Activated naive CD4-positive, alpha-beta T cell treated with anti-CD3 and anti-CD28 coated beads, Interleukin-2, amount 50 U/mL, for 72 hours (primary cell): ENCODE results near the gene EYS. TPM values are rescaled to one million over a fixed set of nuclear protein-coding genes. Genes with fewer than 3 reads are reported as not detected.

Source experiments
- ATAC-seq, 2 donors: fragments of 150-1000 bp; cut with Tn5 transposase; 2 replicates each; pipeline ENCODE4 v1.10.0; 2021; ENCODE audit warnings: mild to moderate bottlenecking in 2 of 2, moderate library complexity in 2 of 2
- DNase-seq, 2 donors: peaks; one replicate each; pipeline ENCODE4 v3.0.0; 2021 to 2022; ENCODE audit warnings: low spot score in 2 of 2
- H3K27ac Mint-ChIP-seq, 2 donors: one replicate each; pipeline ENCODE4 v1.8.0; 2022; ENCODE audit warnings: mild to moderate bottlenecking in 2 of 2, mixed read lengths in 2 of 2
- H3K36me3 Mint-ChIP-seq, 2 donors: one replicate each; pipeline ENCODE4 v1.8.0; 2022; ENCODE audit warnings: mixed read lengths in 2 of 2
- H3K9me3 Mint-ChIP-seq, 2 donors: one replicate each; pipeline ENCODE4 v1.8.0; 2022; ENCODE audit warnings: mixed read lengths in 2 of 2
- total RNA-seq, 2 donors: library from RNA; stranded (reverse); gene quantifications; one replicate each; pipeline ENCODE4 v1.2.3, GENCODE V29; 2022

The EYS gene
- total RNA-seq, 2 donors from 2014 or later: not detected

DNA sequence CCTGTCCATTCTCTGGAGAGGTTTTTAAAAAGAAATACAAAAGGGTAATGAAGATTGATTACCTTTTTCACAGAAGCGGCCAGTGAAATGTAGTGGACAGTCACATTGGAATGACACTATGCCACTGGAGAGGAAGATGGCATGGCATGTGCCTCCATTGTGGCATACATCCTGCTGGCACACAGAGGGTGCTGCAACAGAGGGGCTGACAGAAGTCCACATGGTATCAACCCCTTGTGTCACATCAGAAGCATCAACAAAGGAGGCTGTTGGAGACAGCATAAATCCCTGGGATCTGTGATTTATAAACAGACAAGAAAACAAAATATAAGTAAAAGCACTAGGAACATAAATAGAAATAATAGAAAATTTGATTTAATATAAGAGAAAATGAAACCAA is 1476.5 kb downstream of the EYS start:
- Mint-ChIP-seq H3K9me3 (no peaks in the 10 kb centered on the region), H3K27ac (no peak overlapping the region), H3K36me3 (no peaks in the 10 kb centered on the region)
- DNase-seq (no peak), ATAC-seq (no peak)

DNA sequence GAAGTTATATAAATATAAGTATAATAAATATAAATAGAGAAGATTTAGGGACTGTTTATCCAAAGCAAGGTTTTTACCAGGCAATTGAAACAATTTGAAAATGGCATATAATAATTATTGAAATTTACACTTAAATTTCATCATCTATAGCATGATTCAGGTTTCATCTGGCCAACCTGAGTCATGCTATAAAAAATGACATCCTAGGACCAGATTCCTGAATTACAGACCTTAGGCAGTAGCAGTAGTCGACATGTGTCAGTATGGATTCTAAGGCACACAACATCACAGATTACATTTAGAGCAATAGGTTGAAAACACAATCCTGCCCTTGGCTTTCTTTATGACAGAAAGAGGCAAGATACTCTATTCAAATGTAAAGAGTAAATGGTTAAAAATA is 1479.2 kb downstream of the EYS start:
- ATAC-seq (no peak), DNase-seq (no peak)
- no peaks in the 10 kb centered on the region for H3K36me3 Mint-ChIP-seq
- H3K9me3 Mint-ChIP-seq: peaks cover 0 to 6% of the 10 kb centered on the region in 2 donors
- no peak overlapping the region for H3K27ac Mint-ChIP-seq

GRCh38 chr6:64225503-64225902 is 1481.5 kb downstream of the EYS start:
- H3K27ac Mint-ChIP-seq: no peak overlapping the region
- no peaks in the 10 kb centered on the region for H3K36me3 Mint-ChIP-seq

DNA sequence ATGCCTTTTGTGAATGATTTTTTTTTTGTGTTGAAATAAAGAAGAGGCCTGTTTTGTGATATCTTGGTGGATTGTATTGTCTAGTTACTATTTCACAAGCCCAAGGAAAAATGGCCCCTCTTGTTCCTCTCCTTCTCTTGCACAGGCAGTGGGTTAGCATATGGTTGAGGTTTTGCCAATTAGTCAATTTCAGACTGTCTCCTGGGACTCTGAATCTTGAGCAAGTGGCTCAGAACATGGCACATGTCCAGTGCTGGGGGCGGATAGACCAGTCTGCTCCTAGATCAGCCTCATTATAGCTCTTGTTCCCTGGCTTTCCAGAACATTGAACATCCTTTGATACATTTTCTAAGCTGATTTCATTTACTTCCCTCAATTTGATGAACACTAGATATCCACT is 1482.2 kb downstream of the EYS start:
- Mint-ChIP-seq H3K27ac (no peak overlapping the region), H3K9me3 (peaks cover 5 to 6% of the 10 kb centered on the region in 2 donors), H3K36me3 (no peaks in the 10 kb centered on the region)
- ATAC-seq (no peak), DNase-seq (no peak)

More at GRCh38 chr6:64225503-64225902, 1481.5 kb downstream of the EYS start:
- ATAC-seq (no peak), DNase-seq (no peak)
- peaks cover 0 to 6% of the 10 kb centered on the region in 2 donors for H3K9me3 Mint-ChIP-seq

GRCh38 chr6:64221776-64222175 is 1485.2 kb downstream of the EYS start:
- H3K27ac Mint-ChIP-seq: no peak overlapping the region
- H3K9me3 Mint-ChIP-seq: peaks cover 9 to 10% of the 10 kb centered on the region in 2 donors
- H3K36me3 Mint-ChIP-seq: no peaks in the 10 kb centered on the region
- no peak for DNase-seq
- ATAC-seq: no peak

DNA sequence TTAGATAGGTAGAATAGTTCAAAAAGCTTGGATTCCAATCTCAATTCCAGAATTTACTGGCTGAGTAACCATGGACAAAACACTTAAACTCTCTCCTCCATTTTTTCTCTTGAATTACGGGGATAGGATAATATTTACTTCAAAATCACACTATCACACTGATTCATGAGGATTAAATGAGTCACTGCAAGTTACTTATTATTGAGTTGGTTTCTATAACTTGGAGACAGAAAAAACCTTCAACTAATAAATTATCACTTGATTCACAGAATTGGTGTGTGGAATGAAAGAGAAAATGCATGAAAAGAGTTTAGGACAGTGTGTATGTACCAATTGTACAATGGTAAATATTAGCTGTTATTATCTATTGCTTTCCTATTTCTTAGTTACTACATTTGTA is 1486.2 kb downstream of the EYS start:
- Mint-ChIP-seq H3K27ac (no peak overlapping the region), H3K36me3 (no peaks in the 10 kb centered on the region), H3K9me3 (peaks cover 9 to 11% of the 10 kb centered on the region in 2 donors)
- no peak for ATAC-seq
- no peak for DNase-seq

GRCh38 chr6:64217721-64218620 is 1489.1 kb downstream of the EYS start:
- no peaks in the 10 kb centered on the region for H3K36me3 Mint-ChIP-seq
- no peak for DNase-seq
- no peak overlapping the region for H3K27ac Mint-ChIP-seq
- H3K9me3 Mint-ChIP-seq: peaks cover 7 to 9% of the 10 kb centered on the region in 2 donors
- ATAC-seq: no peak

GRCh38 chr6:64214373-64214772 is 1492.7 kb downstream of the EYS start:
- Mint-ChIP-seq H3K9me3 (peaks cover 4 to 14% of the 10 kb centered on the region in 2 donors), H3K36me3 (no peaks in the 10 kb centered on the region), H3K27ac (no peak overlapping the region)
- ATAC-seq: no peak
- DNase-seq: no peak

DNA sequence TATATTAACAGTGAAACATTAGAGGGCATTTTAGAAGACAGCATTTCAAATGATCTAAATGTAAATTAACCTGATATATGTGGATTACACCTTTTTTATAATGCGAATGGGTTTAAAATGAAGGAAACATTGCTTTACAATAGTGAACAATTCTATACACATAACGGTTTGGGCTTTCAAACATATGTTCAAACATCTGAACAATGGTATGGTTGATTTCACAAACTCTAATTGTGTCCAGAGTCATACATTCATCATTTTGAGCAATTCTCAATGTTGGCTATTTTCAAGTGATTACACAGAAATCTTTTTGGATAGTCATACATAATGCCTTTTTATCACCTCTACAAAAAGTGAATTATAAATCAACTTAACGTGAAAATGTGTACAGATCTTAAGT is 1493.3 kb downstream of the EYS start:
- DNase-seq (no peak), ATAC-seq (no peak)
- Mint-ChIP-seq H3K27ac (no peak overlapping the region), H3K9me3 (peaks cover 0 to 10% of the 10 kb centered on the region in 2 donors), H3K36me3 (no peaks in the 10 kb centered on the region)

GRCh38 chr6:64197246-64197645 is 1509.8 kb downstream of the EYS start:
- Mint-ChIP-seq H3K36me3 (no peaks in the 10 kb centered on the region), H3K27ac (no peak overlapping the region)

GRCh38 chr6:64186592-64186991 is 1520.4 kb downstream of the EYS start:
- Mint-ChIP-seq H3K9me3 (peaks cover 9 to 17% of the 10 kb centered on the region in 2 donors), H3K36me3 (no peaks in the 10 kb centered on the region), H3K27ac (no peak overlapping the region)
- ATAC-seq: no peak
- no peak for DNase-seq

More at GRCh38 chr6:64197246-64197645, 1509.8 kb downstream of the EYS start:
- H3K9me3 Mint-ChIP-seq: no peaks in the 10 kb centered on the region
- ATAC-seq (no peak), DNase-seq (no peak)

GRCh38 chr6:64185621-64186020 is 1521.4 kb downstream of the EYS start:
- Mint-ChIP-seq H3K36me3 (no peaks in the 10 kb centered on the region), H3K9me3 (peaks cover 9 to 15% of the 10 kb centered on the region in 2 donors), H3K27ac (no peak overlapping the region)
- DNase-seq (no peak), ATAC-seq (no peak)

DNA sequence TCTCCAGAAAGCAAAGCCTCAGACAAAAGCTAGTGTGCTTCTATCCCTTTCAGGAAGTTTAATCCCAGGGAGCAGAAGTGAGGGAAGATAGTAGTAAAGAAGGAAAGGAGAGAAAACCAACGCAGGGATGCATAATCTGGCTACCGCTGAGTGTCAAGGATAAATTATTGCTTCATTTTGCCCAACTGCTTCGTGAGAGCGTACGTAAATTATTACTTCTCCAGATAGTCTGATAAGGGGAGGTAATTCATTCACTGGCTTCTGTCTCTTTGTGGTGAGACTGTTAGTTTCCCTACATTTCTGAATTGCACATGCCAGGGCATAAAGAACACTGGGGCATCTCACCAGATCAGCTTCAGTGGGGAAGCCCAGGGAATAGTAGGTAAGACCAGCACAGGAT is 1531.7 kb downstream of the EYS start:
- no peaks in the 10 kb centered on the region for H3K36me3 Mint-ChIP-seq
- ATAC-seq: no peak
- H3K9me3 Mint-ChIP-seq: peaks cover 4 to 5% of the 10 kb centered on the region in 2 donors
- H3K27ac Mint-ChIP-seq: no peak overlapping the region
- no peak for DNase-seq

DNA sequence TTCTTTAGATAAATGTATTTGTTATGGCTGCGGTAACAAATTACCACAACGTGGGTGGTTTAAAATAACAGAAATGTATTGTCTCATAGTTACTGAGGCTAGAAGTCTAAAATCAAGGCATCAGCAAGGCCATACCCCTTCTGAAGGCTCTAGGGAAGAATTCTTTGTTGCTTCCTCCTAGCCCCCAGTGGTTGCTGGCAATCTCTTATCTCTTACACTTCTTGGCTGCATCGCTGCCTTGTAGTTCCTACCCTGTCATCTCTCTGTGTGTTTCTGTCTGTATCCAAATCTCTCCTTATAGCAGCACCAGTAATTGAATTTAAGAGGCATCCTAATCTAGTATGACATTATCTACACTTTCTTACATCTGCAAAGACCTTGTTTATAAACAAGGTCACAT is 1536.7 kb downstream of the EYS start:
- Mint-ChIP-seq H3K27ac (no peak overlapping the region), H3K36me3 (no peaks in the 10 kb centered on the region), H3K9me3 (peaks cover 0 to 4% of the 10 kb centered on the region in 2 donors)
- no peak for DNase-seq
- no peak for ATAC-seq

GRCh38 chr6:64160486-64160885 is 1546.5 kb downstream of the EYS start:
- Mint-ChIP-seq H3K36me3 (no peaks in the 10 kb centered on the region), H3K27ac (no peak overlapping the region), H3K9me3 (peaks cover 5 to 7% of the 10 kb centered on the region in 2 donors)
- DNase-seq (no peak), ATAC-seq (no peak)

- ATAC-seq (no peak), DNase-seq (no peak)
- Mint-ChIP-seq H3K27ac (no peak overlapping the region), H3K9me3 (peaks cover 5 to 7% of the 10 kb centered on the region in 2 donors), H3K36me3 (no peaks in the 10 kb centered on the region)
Measured at GRCh38 chr6:64155063-64155462, 1552.0 kb downstream of the EYS start.

DNA sequence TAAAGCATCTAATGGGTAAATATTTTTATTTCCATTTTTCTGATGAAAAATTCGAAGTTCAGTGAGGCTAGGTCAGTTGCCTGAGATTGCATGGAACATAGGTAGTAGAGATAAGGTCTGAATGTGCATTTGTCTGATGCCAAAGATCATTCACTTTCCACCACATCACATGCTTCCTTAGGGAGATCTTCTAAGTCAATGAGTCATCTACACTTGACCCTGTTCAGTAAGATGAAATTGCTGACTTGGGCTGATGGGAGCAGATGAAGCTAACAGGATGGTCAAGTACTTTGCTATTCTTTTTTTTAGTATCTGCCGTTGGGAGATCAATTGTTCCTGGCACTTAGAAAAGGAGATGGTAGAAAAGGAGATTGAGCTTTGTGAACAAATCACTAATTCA is 1560.2 kb downstream of the EYS start:
- Mint-ChIP-seq H3K9me3 (peaks cover 6 to 12% of the 10 kb centered on the region in 2 donors), H3K36me3 (no peaks in the 10 kb centered on the region), H3K27ac (no peak overlapping the region)
- DNase-seq: no peak
- no peak for ATAC-seq

DNA sequence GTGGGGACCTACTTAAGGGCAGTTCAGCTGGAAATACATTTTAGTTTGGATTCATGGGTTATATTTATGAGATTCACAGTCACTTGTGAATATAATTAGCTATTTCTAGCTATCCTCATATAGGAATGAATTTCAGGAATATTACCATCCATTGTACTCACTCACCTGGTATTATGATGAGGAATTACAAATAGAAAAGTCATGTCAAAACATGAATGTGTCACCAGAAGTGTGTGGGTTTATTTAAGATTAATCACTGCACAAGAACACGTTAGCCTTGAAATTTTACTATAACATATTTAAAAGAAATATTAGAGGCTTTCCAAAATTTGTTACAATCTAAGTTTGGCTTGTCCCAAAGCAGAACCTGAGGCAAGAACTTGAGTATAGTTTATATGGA is 1560.9 kb downstream of the EYS start:
- no peak overlapping the region for H3K27ac Mint-ChIP-seq
- H3K36me3 Mint-ChIP-seq: no peaks in the 10 kb centered on the region
- ATAC-seq: no peak

More for the DNA sequence above, 1560.9 kb downstream of the EYS start:
- no peak for DNase-seq
- peaks cover 6 to 12% of the 10 kb centered on the region in 2 donors for H3K9me3 Mint-ChIP-seq
